ENCODE data around the gene NFIX.
A peak's percentile ranks its signal among the peaks of the same experiment; 100 is the strongest.

NFIX gene

GRCh38 chr19:13102666-13103580, 107.6 kb downstream of the NFIX start, which contains the start of gene LYL1:
TSS of gene LYL1 (minus strand) at chr19:13102858. CDS start at chr19:13101171, 1,687 bp downstream.
- DNase-seq (ENCODE audit: low read depth, low spot score) = peak; percentile 85

- no peak for DNase-seq (ENCODE audit: low read depth, low spot score)
These were observed 108.5 kb downstream of the NFIX start for GRCh38 chr19:13103581-13104359.

DNA sequence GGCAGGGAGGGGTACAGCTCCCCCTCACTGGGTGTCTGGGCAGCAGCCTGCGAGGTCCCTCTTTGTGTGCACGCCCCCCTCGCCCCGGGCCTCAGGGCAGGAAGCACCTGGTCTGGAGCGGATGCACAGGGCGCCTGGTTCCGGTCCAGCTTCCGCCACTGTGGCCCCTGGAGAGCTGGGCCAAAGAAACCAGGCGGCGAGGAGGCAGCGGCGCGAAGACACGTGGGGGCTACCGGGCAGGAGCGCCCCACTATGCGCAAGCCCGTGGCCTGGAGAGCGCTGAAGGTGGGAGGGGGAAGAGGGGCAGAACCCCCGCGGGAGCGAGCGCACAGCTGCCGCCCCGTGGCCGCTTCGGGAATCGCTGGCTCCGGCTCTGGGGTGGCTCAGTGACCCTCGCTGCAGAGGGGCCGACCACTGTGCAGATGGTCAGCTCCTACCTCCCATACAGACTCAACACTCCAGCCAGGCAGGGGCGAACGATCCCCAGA, 109.1 kb downstream of the NFIX start:
- DNase-seq (ENCODE audit: low read depth, low spot score) = no peak

GRCh38 chr19:13104848-13105711, 109.8 kb downstream of the NFIX start:
- no peak for DNase-seq (ENCODE audit: low read depth, low spot score)

GRCh38 chr19:13109361-13110098, 114.3 kb downstream of the NFIX start:
- no peak for DNase-seq (ENCODE audit: low read depth, low spot score)

DNA sequence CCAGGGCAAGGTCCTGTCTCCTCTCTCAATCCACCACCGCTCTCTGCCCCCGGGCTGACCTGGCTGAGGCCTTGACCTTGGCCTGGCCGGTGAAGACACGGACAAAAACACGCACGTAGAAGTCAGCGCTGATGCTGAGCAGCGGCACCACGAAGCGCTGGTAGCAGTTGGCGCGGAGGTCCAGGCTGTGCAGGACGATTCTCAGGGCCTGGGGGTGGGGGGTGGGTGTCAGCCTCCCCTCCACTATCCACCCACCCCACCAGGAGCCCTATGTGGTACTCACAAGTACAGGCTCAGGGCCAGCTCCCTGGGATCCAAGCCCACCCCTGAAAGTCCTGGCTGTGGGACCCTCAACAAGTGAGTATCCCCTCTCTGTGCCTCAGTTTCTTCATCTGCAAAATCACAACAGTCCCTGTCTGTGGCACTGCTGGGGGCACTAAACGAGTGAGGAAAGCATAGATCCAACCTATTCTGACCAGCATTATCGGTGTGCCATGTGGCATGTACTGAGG, 114.9 kb downstream of the NFIX start:
- DNase-seq (ENCODE audit: low read depth, low spot score) = no peak

- DNase-seq (ENCODE audit: low read depth, low spot score) = no peak
These were observed 117.3 kb downstream of the NFIX start for GRCh38 chr19:13112555-13112954.

DNA sequence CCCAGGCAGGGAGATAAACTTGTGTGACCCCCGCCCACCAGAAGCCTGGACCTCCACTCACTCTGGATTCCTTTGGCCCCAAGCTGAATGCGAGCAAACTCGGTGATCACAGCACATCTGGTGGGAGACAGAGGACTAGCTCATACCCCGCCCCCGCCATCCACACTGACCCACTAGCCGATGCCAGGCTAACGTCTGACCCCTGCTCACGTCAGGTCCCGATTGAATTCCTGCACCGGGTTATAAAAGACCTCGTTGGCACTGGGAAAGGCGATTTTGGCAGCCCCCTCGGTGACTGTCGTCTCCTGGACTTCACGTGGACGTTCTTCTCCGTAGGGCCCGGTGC, 120.6 kb downstream of the NFIX start:
- DNase-seq (ENCODE audit: low read depth, low spot score) = no peak

- peak; percentile 95 for DNase-seq (ENCODE audit: low read depth, low spot score)
These were observed 121.3 kb downstream of the NFIX start, which contains the start of gene TRMT1 for GRCh38 chr19:13116282-13117175. TSS of gene TRMT1 (minus strand) at chr19:13116740. CDS start at chr19:13116399, 341 bp downstream.

GRCh38 chr19:13117176-13117771, 122.0 kb downstream of the NFIX start:
- DNase-seq (ENCODE audit: low read depth, low spot score) = no peak

DNA sequence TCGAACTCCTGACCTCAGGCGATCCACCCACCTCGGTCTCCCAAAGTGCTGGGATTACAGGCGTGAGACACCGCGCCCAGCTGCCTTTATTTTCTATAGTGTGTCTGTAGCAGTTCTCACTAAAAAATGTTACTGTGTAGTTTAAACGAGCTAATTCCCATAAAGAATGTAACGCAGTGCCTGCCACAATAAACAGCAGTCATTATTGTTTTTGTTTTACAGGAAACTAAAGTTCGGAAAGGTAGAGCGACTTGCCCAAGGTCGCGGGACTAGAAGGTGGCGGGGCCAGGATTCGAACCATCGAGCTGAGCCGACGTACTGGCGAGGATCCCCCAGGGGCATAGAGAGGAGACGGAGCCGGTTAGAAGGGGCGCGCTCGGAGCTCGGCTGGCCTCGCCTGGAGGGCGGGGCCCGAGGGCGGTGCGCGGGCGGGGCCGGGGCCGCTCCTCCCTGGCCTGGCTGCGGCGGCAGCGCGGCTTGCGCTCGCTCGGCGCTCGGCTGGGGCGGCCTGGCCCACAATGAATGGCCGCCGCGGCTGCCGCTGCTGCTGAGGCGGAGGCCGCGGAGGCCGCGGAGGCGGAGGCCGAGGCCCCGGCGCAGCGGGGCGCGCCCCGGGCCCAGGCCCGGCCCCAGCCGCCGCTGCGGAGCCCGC, 122.6 kb downstream of the NFIX start, which contains the start of gene NACC1:
NACC1 (plus strand) TSS at position 493 of the 652 bp plus-strand sequence. CDS start 16,944 bp downstream, outside the sequence.
- DNase-seq (ENCODE audit: low read depth, low spot score) = peak; percentile 91

- DNase-seq (ENCODE audit: low read depth, low spot score) = peak; percentile 81
These were observed 123.3 kb downstream of the NFIX start for GRCh38 chr19:13118424-13119193.

- no peak for DNase-seq (ENCODE audit: low read depth, low spot score)
These were observed 124.4 kb downstream of the NFIX start for GRCh38 chr19:13119627-13120026.

- DNase-seq (ENCODE audit: low read depth, low spot score) = no peak
These were observed 124.8 kb downstream of the NFIX start for GRCh38 chr19:13120031-13120430.

DNA sequence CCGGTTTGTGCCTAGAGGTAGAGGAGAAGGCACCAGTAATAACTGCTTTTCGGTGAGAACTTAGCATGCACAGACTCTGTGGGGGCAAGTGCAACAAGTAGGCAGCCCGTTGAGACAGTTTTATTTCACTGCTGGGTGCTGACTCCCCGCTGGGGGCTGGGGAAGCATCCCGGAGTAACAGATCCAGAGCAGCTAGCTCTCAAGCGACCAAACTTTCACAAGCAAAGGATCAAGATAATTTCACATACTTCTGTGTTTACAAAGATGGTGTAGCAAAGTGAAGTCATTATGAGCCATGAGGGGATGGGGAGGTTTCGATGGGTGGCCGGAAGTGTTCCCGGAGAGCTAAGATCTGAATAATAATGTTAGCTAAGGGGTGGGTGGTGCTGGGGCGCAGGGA, 125.5 kb downstream of the NFIX start:
- no peak for DNase-seq (ENCODE audit: low read depth, low spot score)

DNA sequence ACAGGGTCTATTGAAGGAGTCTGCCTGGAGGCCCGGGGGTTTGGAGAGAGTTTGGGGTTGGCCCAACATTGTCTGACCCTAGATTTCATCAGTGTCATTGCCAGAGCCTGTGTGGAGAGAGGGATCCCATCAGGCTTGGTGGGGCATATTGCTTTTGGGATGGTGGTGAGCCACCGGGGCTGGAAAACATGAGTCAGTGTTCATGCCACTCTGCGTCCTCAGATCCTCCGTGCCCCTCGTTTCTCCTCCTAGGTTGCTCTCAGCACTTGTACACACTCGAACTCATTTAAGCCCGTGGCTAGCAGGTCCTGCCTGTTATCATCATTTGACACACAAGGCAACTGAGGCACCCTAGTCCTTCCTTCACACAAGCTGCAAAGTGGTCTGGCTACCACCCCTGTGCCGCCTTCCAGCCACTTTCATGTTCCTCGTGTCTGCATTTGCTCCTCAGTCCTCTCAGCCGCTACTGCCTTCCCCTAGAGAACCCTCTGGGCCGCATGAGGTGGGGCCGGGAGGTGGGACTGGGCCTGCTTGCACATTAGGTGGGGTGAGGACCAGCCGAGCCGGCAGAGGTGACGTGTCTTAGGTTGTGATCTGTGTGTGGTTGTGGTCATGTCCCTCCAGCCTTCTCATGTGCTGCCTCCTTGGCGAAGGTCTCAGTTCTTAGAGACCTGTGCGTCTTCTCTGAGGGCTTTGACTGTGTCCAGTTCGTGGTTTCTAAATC, 126.4 kb downstream of the NFIX start:
- DNase-seq (ENCODE audit: low read depth, low spot score) = no peak
